HepG2 (cell line): ENCODE data around the gene BSND. TPM values are rescaled to one million over a fixed set of nuclear protein-coding genes. Genes with fewer than 3 reads are reported as not detected.

Experiments
- ATAC-seq: fragments of 200-7000 bp; cut with Tn5 transposase; 3 replicates; pipeline ENCODE4 v1.9.1; 2020; ENCODE audit warnings: mild to moderate bottlenecking, moderate library complexity
- BruUV-seq: library from RNA; stranded (reverse); fragments of 400-500 nt; replicated peaks from 2 replicates; lab custom pipeline; 2021; lab: Mats Ljungman, UMichigan
- CTCF ChIA-PET: fragments of 300-600 bp; formaldehyde crosslinking; extraction: SDS; loops from one replicate; lab custom pipeline; 2021; ENCODE audit warnings: low total read pairs, inconsistent platforms, low intra/inter-chr PET ratio; lab: Yijun Ruan, JAX
- POLR2A ChIA-PET: fragments of 350-600 bp; sonication (Branson Sonifier 250); formaldehyde crosslinking; loops from one replicate; lab custom pipeline; 2020; ENCODE audit warnings: antibody characterized with exemption, inconsistent platforms; lab: Yijun Ruan, JAX
- DNase-seq: peaks from one replicate; pipeline ENCODE4 v3.0.0-alpha.2; 2015; ENCODE audit warnings: low spot score
- FAIRE-seq: peaks from 3 replicates; lab custom pipeline; 2011; peaks lifted over from hg19 to GRCh38; lab: Jason Lieb, UNC
- H2AFZ ChIP-seq: one replicate; pipeline ENCODE4 v1.6.1; 2011; ENCODE audit warnings: low read length, inconsistent platforms
- H3K27ac ChIP-seq: fragments of 300-600 bp; 3 replicates; pipeline ENCODE4 v1.8.0; 2011; ENCODE audit warnings: mixed run types, mild to moderate bottlenecking, mixed read lengths, low read length, inconsistent platforms; ENCODE audit not compliant: insufficient read depth; ENCODE audit errors: extremely low read length
- H3K27me3 ChIP-seq, 2 experiments: fragments of 200-600 bp in 1 of 2; 2 replicates in 1 of 2; 3 replicates in 1 of 2; pipeline versions ENCODE4 v1.6.0 to v1.8.0; 2011; ENCODE audit warnings: low read length in 2 of 2, mild to moderate bottlenecking in 2 of 2, moderate library complexity in 2 of 2, inconsistent platforms in 1 of 2; ENCODE audit not compliant: insufficient read depth in 2 of 2, control insufficient read depth in 1 of 2
- H3K36me3 ChIP-seq, 2 experiments: fragments of 200-600 bp in 1 of 2; replicated peaks in 1 of 2; 2 replicates in 1 of 2; 3 replicates in 1 of 2; pipeline versions ENCODE4 v1.5.1 to v1.8.0; 2011; ENCODE audit warnings: low read length in 2 of 2, inconsistent platforms in 1 of 2; ENCODE audit not compliant: insufficient read depth in 2 of 2, control insufficient read depth in 1 of 2
- H3K4me1 ChIP-seq: 2 replicates; pipeline ENCODE4 v1.5.1; 2012; ENCODE audit warnings: low read length, inconsistent platforms; ENCODE audit not compliant: insufficient read depth
- H3K4me2 ChIP-seq: 2 replicates; pipeline ENCODE4 v1.6.0; 2011; ENCODE audit warnings: low read depth, low read length, inconsistent platforms
- H3K4me3 ChIP-seq, 3 experiments: fragments of 200-600 bp in 1 of 3; sonication (generic), shearing (Covaris generic) in 1 of 3; replicated peaks in 1 of 3; 2 replicates each; pipeline ENCODE4 v1.5.1; 2011 to 2016; ENCODE audit warnings: low read length in 3 of 3, inconsistent platforms in 2 of 3, low read depth in 2 of 3, mild to moderate bottlenecking in 2 of 3, control low read depth in 1 of 3, mixed read lengths in 1 of 3; ENCODE audit not compliant: insufficient read depth in 1 of 3
- H3K79me2 ChIP-seq: one replicate; pipeline ENCODE4 v1.6.1; 2011; ENCODE audit warnings: low read length, inconsistent platforms; ENCODE audit not compliant: insufficient read depth
- H3K9ac ChIP-seq: 2 replicates; pipeline ENCODE4 v1.6.0; 2011; ENCODE audit warnings: mild to moderate bottlenecking, low read depth, low read length, inconsistent platforms; ENCODE audit not compliant: insufficient read depth
- H3K9me3 ChIP-seq: 2 replicates; pipeline ENCODE4 v1.5.1; 2012; ENCODE audit warnings: mild to moderate bottlenecking, low read length
- H4K20me1 ChIP-seq: 2 replicates; pipeline ENCODE4 v1.6.0; 2011; ENCODE audit warnings: inconsistent platforms, mild to moderate bottlenecking, low read length, moderate library complexity; ENCODE audit not compliant: insufficient read depth
- GATA4 ChIP-seq: sonication (generic); IDR thresholded peaks from 2 replicates; pipeline ENCODE4 v1.6.1; 2016; ENCODE audit warnings: antibody characterized with exemption, low read depth, borderline replicate concordance
- MEIS1 ChIP-seq: sonication (generic); formaldehyde crosslinking; IDR thresholded peaks from 2 replicates; pipeline ENCODE4 v1.9.0; 2021; ENCODE audit warnings: mild to moderate bottlenecking, missing genetic modification reagents, moderate library complexity, borderline replicate concordance
- SIN3A ChIP-seq: IDR thresholded peaks from 2 replicates; pipeline ENCODE4 v1.6.1; 2011; ENCODE audit warnings: low read depth, mild to moderate bottlenecking, control low read depth, low read length, borderline replicate concordance
- YEATS4 ChIP-seq: sonication (generic); formaldehyde crosslinking; IDR thresholded peaks from 2 replicates; pipeline ENCODE4 v1.4.0; 2020; ENCODE audit warnings: missing genetic modification reagents, borderline replicate concordance
- ZKSCAN8 ChIP-seq: IDR thresholded peaks from 2 replicates; pipeline ENCODE4 v1.6.1; 2016; ENCODE audit warnings: borderline replicate concordance, missing genetic modification reagents, missing compliant biosample characterization
- ZNF260 ChIP-seq: sonication (generic); formaldehyde crosslinking; IDR thresholded peaks from 2 replicates; pipeline ENCODE4 v1.4.0; 2020; ENCODE audit warnings: missing genetic modification reagents, low read depth, mild to moderate bottlenecking, borderline replicate concordance
- ZNF326 ChIP-seq: sonication (generic); formaldehyde crosslinking; IDR thresholded peaks from 2 replicates; pipeline ENCODE4 v1.4.0; 2020; ENCODE audit warnings: missing genetic modification reagents, borderline replicate concordance
- ZNF441 ChIP-seq: sonication (generic); formaldehyde crosslinking; IDR thresholded peaks from 2 replicates; pipeline ENCODE4 v1.7.0; 2021; ENCODE audit warnings: missing genetic modification reagents, borderline replicate concordance
- ZNF557 ChIP-seq: sonication (generic); formaldehyde crosslinking; IDR thresholded peaks from 2 replicates; pipeline ENCODE4 v1.4.0; 2020; ENCODE audit warnings: missing genetic modification reagents
- WGBS: methylation state at CpG from one replicate; pipeline ENCODE4 v1.1.6; 2017; ENCODE audit warnings: low lambda C conversion rate; 5-methylcytosine and 5-hydroxymethylcytosine counted together
- in situ Hi-C: cut with HindIII; loops from 2 replicates; pipeline ENCODE4 v1.10.0; 2017; ENCODE audit warnings: low pct_unique_long_range_greater_than_20kb; ENCODE audit not compliant: extremely low pct_ligation_motif_present
- intact Hi-C: fragments of 100-400 bp; cut with micrococcal nuclease; formaldehyde crosslinking; loops from one replicate; pipeline ENCODE4 v1.10.0; 2022; ENCODE audit not compliant: unreplicated experiment
- polyA plus RNA-seq, 8 experiments: library from polyadenylated mRNA; depleted of rRNA in 3 of 8; stranded (reverse) in 7 of 8; unstranded in 1 of 8; fragments of >200 nt; fragmentation: Illumina TruSeq in 4 of 8; extraction: Trizol in 4 of 8; gene quantifications; 2 replicates each; pipeline versions ENCODE4 v1.2.1 to v1.2.3, GENCODE V29; 2011 to 2016; ENCODE audit warnings: low read depth in 4 of 8, missing spikeins in 1 of 8, mixed read lengths in 1 of 8; ENCODE audit not compliant: insufficient read depth in 1 of 8
- total RNA-seq, 5 experiments: library from RNA; depleted of rRNA; stranded (reverse); fragments of >200 nt; fragmentation: Illumina TruSeq; extraction: Trizol; gene quantifications; 2 replicates each; pipeline ENCODE4 v1.2.3, GENCODE V29; 2016; ENCODE audit warnings: low read depth in 1 of 5
- TF ChIP-seq, protein P1 (sequence below): sonication (generic); formaldehyde crosslinking; IDR thresholded peaks from 2 replicates; pipeline ENCODE4 v1.5.1; 2020; ENCODE audit warnings: missing genetic modification reagents, mild to moderate bottlenecking, borderline replicate concordance
- TF ChIP-seq, protein P2 (sequence below): sonication (generic); formaldehyde crosslinking; IDR thresholded peaks from 2 replicates; pipeline ENCODE4 v1.9.0; 2021; ENCODE audit warnings: missing genetic modification reagents, borderline replicate concordance
- TF ChIP-seq, protein P3 (sequence below): sonication (generic); formaldehyde crosslinking; IDR thresholded peaks from 2 replicates; pipeline ENCODE4 v1.4.0; 2020; ENCODE audit warnings: missing genetic modification reagents, borderline replicate concordance

The BSND gene
- total and polyA plus RNA-seq, 2 of the 13 experiments (the other 11 are each of a cell fraction or from before 2014, with no cell fraction given), result not detected

GRCh38 chr1:54984131-54984842 lies 14.4 kb upstream of the BSND start:
- in situ Hi-C loops (no loop called here), intact Hi-C loops (no loop called here)
- CTCF ChIA-PET, result no interaction called here
- ATAC-seq (no peak), DNase-seq (no peak), FAIRE-seq (no peak)
- no peaks in the 10 kb centered on the region for H3K9me3 ChIP-seq
- H3K4me2 ChIP-seq, result no peak overlapping the region
- H3K4me1 ChIP-seq, result peaks cover 15% of the 10 kb centered on the region
- BruUV-seq, result no TSS peak
- no peak overlapping the region for H3K27ac ChIP-seq
- H3K27me3 ChIP-seq, result peaks cover 10 to 44% of the 10 kb centered on the region in 2 experiments
- H4K20me1 ChIP-seq, result no peaks in the 10 kb centered on the region
- no peak overlapping the region for H3K4me3 ChIP-seq
- no peaks in the 10 kb centered on the region for H3K36me3 ChIP-seq
- no peaks in the 10 kb centered on the region for H3K79me2 ChIP-seq
- no peak overlapping the region for H2AFZ ChIP-seq
- WGBS, result 27% methylated on average over 6 of the region's 7 CpGs
- no peak overlapping the region for H3K9ac ChIP-seq
- POLR2A ChIA-PET, result no interaction called here
- TF ChIP-seq, protein P1, sequence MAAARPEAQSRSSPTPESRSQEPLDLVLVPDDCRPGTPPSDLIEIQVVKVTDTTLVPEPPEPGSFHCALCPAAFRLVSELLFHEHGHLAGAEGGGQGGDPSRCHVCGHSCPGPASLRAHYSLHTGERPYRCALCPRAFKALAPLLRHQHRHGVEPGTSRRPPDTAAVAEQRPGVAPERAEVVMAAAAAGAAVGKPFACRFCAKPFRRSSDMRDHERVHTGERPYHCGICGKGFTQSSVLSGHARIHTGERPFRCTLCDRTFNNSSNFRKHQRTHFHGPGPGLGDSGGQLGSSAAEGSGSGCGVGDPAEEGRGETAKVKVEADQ (CRISPR knock-in tag), result no peak
- TF ChIP-seq GATA4 (no peak), ZNF557 (CRISPR knock-in tag) (no peak), ZNF326 (CRISPR knock-in tag) (no peak), MEIS1 (CRISPR knock-in tag) (no peak), YEATS4 (no peak), ZKSCAN8 (CRISPR knock-in tag) (no peak), SIN3A (no peak), ZNF441 (CRISPR knock-in tag) (no peak), ZNF260 (CRISPR knock-in tag) (no peak)
- TF ChIP-seq, protein P2, sequence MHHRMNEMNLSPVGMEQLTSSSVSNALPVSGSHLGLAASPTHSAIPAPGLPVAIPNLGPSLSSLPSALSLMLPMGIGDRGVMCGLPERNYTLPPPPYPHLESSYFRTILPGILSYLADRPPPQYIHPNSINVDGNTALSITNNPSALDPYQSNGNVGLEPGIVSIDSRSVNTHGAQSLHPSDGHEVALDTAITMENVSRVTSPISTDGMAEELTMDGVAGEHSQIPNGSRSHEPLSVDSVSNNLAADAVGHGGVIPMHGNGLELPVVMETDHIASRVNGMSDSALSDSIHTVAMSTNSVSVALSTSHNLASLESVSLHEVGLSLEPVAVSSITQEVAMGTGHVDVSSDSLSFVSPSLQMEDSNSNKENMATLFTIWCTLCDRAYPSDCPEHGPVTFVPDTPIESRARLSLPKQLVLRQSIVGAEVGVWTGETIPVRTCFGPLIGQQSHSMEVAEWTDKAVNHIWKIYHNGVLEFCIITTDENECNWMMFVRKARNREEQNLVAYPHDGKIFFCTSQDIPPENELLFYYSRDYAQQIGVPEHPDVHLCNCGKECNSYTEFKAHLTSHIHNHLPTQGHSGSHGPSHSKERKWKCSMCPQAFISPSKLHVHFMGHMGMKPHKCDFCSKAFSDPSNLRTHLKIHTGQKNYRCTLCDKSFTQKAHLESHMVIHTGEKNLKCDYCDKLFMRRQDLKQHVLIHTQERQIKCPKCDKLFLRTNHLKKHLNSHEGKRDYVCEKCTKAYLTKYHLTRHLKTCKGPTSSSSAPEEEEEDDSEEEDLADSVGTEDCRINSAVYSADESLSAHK (CRISPR knock-in tag), result no peak
- TF ChIP-seq, protein P3, sequence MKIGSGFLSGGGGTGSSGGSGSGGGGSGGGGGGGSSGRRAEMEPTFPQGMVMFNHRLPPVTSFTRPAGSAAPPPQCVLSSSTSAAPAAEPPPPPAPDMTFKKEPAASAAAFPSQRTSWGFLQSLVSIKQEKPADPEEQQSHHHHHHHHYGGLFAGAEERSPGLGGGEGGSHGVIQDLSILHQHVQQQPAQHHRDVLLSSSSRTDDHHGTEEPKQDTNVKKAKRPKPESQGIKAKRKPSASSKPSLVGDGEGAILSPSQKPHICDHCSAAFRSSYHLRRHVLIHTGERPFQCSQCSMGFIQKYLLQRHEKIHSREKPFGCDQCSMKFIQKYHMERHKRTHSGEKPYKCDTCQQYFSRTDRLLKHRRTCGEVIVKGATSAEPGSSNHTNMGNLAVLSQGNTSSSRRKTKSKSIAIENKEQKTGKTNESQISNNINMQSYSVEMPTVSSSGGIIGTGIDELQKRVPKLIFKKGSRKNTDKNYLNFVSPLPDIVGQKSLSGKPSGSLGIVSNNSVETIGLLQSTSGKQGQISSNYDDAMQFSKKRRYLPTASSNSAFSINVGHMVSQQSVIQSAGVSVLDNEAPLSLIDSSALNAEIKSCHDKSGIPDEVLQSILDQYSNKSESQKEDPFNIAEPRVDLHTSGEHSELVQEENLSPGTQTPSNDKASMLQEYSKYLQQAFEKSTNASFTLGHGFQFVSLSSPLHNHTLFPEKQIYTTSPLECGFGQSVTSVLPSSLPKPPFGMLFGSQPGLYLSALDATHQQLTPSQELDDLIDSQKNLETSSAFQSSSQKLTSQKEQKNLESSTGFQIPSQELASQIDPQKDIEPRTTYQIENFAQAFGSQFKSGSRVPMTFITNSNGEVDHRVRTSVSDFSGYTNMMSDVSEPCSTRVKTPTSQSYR (CRISPR knock-in tag), result no peak
